ENCODE measurements around the gene SGSM2. TPM values are rescaled to one million over a fixed set of nuclear protein-coding genes. Genes with fewer than 3 reads are reported as not detected.

Gene SGSM2
- total and polyA plus RNA-seq, 2 of the 8 experiments (the other 6 are each of a cell fraction or from before 2014, with no cell fraction given): 44.5 to 77.7 TPM

GRCh38 chr17:2418572-2418971, 81.3 kb downstream of the SGSM2 start:
- Histone ChIP-seq H3K4me2 (ENCODE audit: insufficient read depth in 1 of 2, low read depth in 2 of 2, low read length in 2 of 2) (no peak overlapping the region), H2BK5ac (ENCODE audit: low read depth, low read length) (no peak overlapping the region), H3K79me1 (ENCODE audit: low read depth, low read length) (peaks cover 3% of the 10 kb centered on the region; the same call in 1 of the 2 replicates), H3K56ac (replicated peaks; ENCODE audit: insufficient read length, low read depth, low read length) (no peak overlapping the region), H3K36me3 (ENCODE audit: control insufficient read depth in 2 of 4, insufficient read depth in 4 of 4, low read length in 3 of 4) (peaks cover 6 to 39% (median 22%) of the 10 kb centered on the region in 4 experiments; a peak in 6 of 8 replicates), H3K23me2 (ENCODE audit: low read depth, low read length) (no peaks in the 10 kb centered on the region), H3K18ac (ENCODE audit: extremely low read depth, low read length) (no peak overlapping the region), H4K5ac (ENCODE audit: insufficient read length, low read depth, low read length) (no peak overlapping the region), H3K9me3 (ENCODE audit: insufficient read depth in 2 of 2, low read depth in 1 of 2, low read length in 1 of 2) (no peaks in the 10 kb centered on the region), H3K4ac (replicated peaks; ENCODE audit: insufficient read length, low read depth, low read length) (no peak overlapping the region), H4K8ac (ENCODE audit: extremely low read depth, insufficient read depth, low read length) (no peak overlapping the region), H3K14ac (ENCODE audit: insufficient read length) (no peak overlapping the region), H3K27ac (ENCODE audit: low read depth, low read length) (no peak overlapping the region), H4K91ac (replicated peaks; ENCODE audit: insufficient read length, low read length) (no peak overlapping the region), H2BK15ac (ENCODE audit: low read length) (no peak overlapping the region), H3K4me1 (replicated peaks in 1 of 4; ENCODE audit: control insufficient read depth in 3 of 4, insufficient read depth in 4 of 4, low read length in 3 of 4) (no peaks in the 10 kb centered on the region), H3K79me2 (ENCODE audit: control insufficient read depth in 1 of 2, insufficient read depth in 2 of 2, low read length in 2 of 2) (no peaks in the 10 kb centered on the region), H2AFZ (ENCODE audit: low read length) (no peak overlapping the region), H2BK20ac (ENCODE audit: low read length) (no peak overlapping the region), H2BK120ac (replicated peaks; ENCODE audit: low read depth, low read length) (no peak overlapping the region), H3K27me3 (replicated peaks in 1 of 4; ENCODE audit: control insufficient read depth in 3 of 4, extremely low read depth in 1 of 4, insufficient read depth in 3 of 4, low read length in 3 of 4) (no peaks in the 10 kb centered on the region), H3K23ac (ENCODE audit: insufficient read length) (no peak overlapping the region), H2AK5ac (ENCODE audit: low read depth, low read length) (no peak overlapping the region), H4K20me1 (replicated peaks in 1 of 2; ENCODE audit: control insufficient read depth in 1 of 2, insufficient read depth in 2 of 2, low read length in 2 of 2) (peaks cover 7% of the 10 kb centered on the region in 2 experiments), H2BK12ac (ENCODE audit: low read depth, low read length) (no peak overlapping the region), H3K9ac (replicated peaks in 1 of 4; ENCODE audit: extremely low read depth in 1 of 4, low read depth in 3 of 4, low read length in 3 of 4) (no peak overlapping the region), H3K4me3 (ENCODE audit: extremely low read depth in 1 of 4, insufficient read depth in 2 of 4, low read depth in 3 of 4, low read length in 4 of 4) (no peak overlapping the region)
- no peak for FAIRE-seq
- no peak for DNase-seq (ENCODE audit: low read depth in 1 of 2, low spot score in 2 of 2)
- ChIA-PET POLR2A (ENCODE audit: partially characterized antibody) (interaction anchor here (1.1 to 1.9 kb wide), 5 partner anchors 17 to 37 kb away, joined by 3 to 6 read pairs (median 3); no protein-coding TSS in a partner anchor), CTCF (ENCODE audit: partially characterized antibody) (interaction anchor here (0.8 to 8.3 kb wide), 8 partner anchors 9 to 66 kb away, joined by 3 to 216 read pairs (median 4); no protein-coding TSS in a partner anchor)
- 93% methylated on average over 7 of the region's 7 CpGs; no CpG with 5 or more reads in 1 of the 2 experiments for WGBS, 2 experiments (ENCODE audit: extremely low coverage in 1 of 2, insufficient coverage in 1 of 2, insufficient read length in 1 of 2, insufficient replicate concordance in 2 of 2, low coverage in 1 of 2, low lambda C conversion rate in 2 of 2, missing lambda C conversion rate in 1 of 2)
- TF ChIP-seq SAP30 (IDR thresholded peaks at IDR 0.05; ENCODE audit: insufficient read depth, insufficient replicate concordance, low read length) (no peak), HDAC2 (IDR thresholded peaks at IDR 0.05; ENCODE audit: borderline replicate concordance in 1 of 2, low read depth in 2 of 2, low read length in 2 of 2) (no peak), YY1 (IDR thresholded peaks at IDR 0.05; ENCODE audit: low read depth, low read length) (no peak)

All from H1 (cell line).